Keratinocyte (primary cell): ENCODE measurements around the gene MAP7D2.

ENCODE experiments used
- EZH2 ChIP-seq: IDR thresholded peaks from one replicate; pipeline ENCODE4 v1.6.1; 2012; ENCODE audit warnings: inconsistent platforms, mild to moderate bottlenecking, low read length, moderate library complexity
- TF ChIP-seq, protein P1 (sequence below), 3 experiments: IDR thresholded peaks in 1 of 3; conservative IDR thresholded peaks in 1 of 3; optimal IDR thresholded peaks in 1 of 3; 2 replicates in 2 of 3; 3 replicates in 1 of 3; pipeline versions ENCODE3 to v1.5.1; 2011; ENCODE audit warnings: low read length in 3 of 3, mild to moderate bottlenecking in 3 of 3, moderate library complexity in 2 of 3, control low read depth in 1 of 3, inconsistent platforms in 1 of 3; ENCODE audit not compliant: insufficient read depth in 2 of 3; ENCODE audit errors: extremely low read depth in 1 of 3

DNA sequence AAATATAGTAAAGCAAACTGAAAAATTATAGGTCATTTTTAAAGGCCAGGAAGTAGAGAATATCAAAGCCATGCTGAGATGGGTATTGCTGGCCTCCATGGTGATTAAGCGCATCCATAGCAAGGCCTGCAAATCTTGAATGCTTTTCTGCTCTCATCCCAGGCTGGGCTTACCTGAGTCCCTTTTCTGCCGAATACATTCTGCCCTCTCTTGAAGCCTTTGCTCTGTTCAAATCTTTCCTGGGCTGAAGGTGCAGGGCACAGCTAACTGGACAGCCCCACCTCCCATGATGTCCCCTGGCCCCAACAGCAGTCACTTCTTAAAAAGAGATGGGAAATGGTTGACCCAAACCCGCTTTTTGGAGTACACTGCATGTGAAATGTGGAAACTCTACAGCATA lies 35.0 kb upstream of the MAP7D2 start:
- TF ChIP-seq, protein P1, sequence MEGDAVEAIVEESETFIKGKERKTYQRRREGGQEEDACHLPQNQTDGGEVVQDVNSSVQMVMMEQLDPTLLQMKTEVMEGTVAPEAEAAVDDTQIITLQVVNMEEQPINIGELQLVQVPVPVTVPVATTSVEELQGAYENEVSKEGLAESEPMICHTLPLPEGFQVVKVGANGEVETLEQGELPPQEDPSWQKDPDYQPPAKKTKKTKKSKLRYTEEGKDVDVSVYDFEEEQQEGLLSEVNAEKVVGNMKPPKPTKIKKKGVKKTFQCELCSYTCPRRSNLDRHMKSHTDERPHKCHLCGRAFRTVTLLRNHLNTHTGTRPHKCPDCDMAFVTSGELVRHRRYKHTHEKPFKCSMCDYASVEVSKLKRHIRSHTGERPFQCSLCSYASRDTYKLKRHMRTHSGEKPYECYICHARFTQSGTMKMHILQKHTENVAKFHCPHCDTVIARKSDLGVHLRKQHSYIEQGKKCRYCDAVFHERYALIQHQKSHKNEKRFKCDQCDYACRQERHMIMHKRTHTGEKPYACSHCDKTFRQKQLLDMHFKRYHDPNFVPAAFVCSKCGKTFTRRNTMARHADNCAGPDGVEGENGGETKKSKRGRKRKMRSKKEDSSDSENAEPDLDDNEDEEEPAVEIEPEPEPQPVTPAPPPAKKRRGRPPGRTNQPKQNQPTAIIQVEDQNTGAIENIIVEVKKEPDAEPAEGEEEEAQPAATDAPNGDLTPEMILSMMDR (optimal IDR thresholded peaks at IDR 0.05 in 1 of 3, IDR thresholded peaks at IDR 0.05 in 1 of 3, conservative IDR thresholded peaks at IDR 0.05 in 1 of 3; ENCODE audit: extremely low read depth in 1 of 3, insufficient read depth in 2 of 3, low read length in 3 of 3): no peak
- no peak for TF ChIP-seq EZH2
